DOHH2 (cell line): ENCODE data around the gene PLXNB1.

ENCODE experiments used
- H3F3A ChIP-seq: fragments of 200-600 bp; sonication (generic), shearing (Covaris generic); 2 replicates; pipeline ENCODE4 v1.6.0; 2016; ENCODE audit warnings: antibody characterized with exemption, mild to moderate bottlenecking; ENCODE audit not compliant: control insufficient read depth, insufficient read depth
- H3K27ac ChIP-seq: fragments of 200-600 bp; sonication (generic); 2 replicates; pipeline ENCODE4 v1.5.1; 2014; ENCODE audit warnings: low read depth, mild to moderate bottlenecking, low read length, moderate library complexity
- H3K27me3 ChIP-seq: fragments of 200-600 bp; sonication (generic); 2 replicates; pipeline ENCODE4 v1.6.1; 2014; ENCODE audit warnings: mild to moderate bottlenecking, low read length, mixed read lengths; ENCODE audit not compliant: control insufficient read depth
- H3K36me3 ChIP-seq: fragments of 200-600 bp; sonication (generic); 2 replicates; pipeline ENCODE4 v1.6.1; 2014; ENCODE audit warnings: mild to moderate bottlenecking, low read length, moderate library complexity, mixed read lengths; ENCODE audit not compliant: control insufficient read depth
- H3K4me1 ChIP-seq: fragments of 200-600 bp; sonication (generic); 2 replicates; pipeline ENCODE4 v1.6.1; 2014; ENCODE audit warnings: mild to moderate bottlenecking, low read length, mixed read lengths; ENCODE audit not compliant: control insufficient read depth
- H3K4me2 ChIP-seq: fragments of 200-600 bp; sonication (generic); 2 replicates; pipeline ENCODE4 v1.6.0; 2014; ENCODE audit warnings: mild to moderate bottlenecking, low read length, moderate library complexity
- H3K4me3 ChIP-seq: fragments of 200-600 bp; sonication (generic); 2 replicates; pipeline ENCODE4 v1.5.1; 2014; ENCODE audit warnings: mild to moderate bottlenecking, low read length, mixed read lengths
- H3K79me2 ChIP-seq: fragments of 200-600 bp; sonication (generic); 2 replicates; pipeline ENCODE4 v1.6.1; 2014; ENCODE audit warnings: mild to moderate bottlenecking, low read length, mixed read lengths; ENCODE audit not compliant: control insufficient read depth
- H3K9me2 ChIP-seq: fragments of 200-600 bp; sonication (generic); replicated peaks from 2 replicates; pipeline ENCODE4 v1.6.1; 2014; ENCODE audit warnings: mild to moderate bottlenecking, low read length, mixed read lengths; ENCODE audit not compliant: control insufficient read depth
- H3K9me3 ChIP-seq: fragments of 200-600 bp; sonication (generic); 2 replicates; pipeline ENCODE4 v1.6.1; 2014; ENCODE audit warnings: antibody characterized with exemption, low read length, mixed read lengths; ENCODE audit not compliant: control insufficient read depth, insufficient read depth
- H4K20me1 ChIP-seq: fragments of 200-600 bp; sonication (generic); 2 replicates; pipeline ENCODE4 v1.6.0; 2014; ENCODE audit warnings: low read depth, mild to moderate bottlenecking, antibody characterized with exemption, low read length, moderate library complexity; ENCODE audit not compliant: control insufficient read depth, insufficient read depth
- CTCF ChIP-seq: fragments of 200-600 bp; sonication (generic); IDR thresholded peaks from one replicate; pipeline ENCODE4 v1.5.1; 2014; ENCODE audit warnings: antibody characterized with exemption, mild to moderate bottlenecking, low read depth, low read length; ENCODE audit not compliant: poor library complexity, severe bottlenecking
- EZH2phosphoT487 ChIP-seq: fragments of 200-600 bp; sonication (generic); IDR thresholded peaks from 2 replicates; pipeline ENCODE4 v1.6.1; 2017; ENCODE audit warnings: borderline replicate concordance, mild to moderate bottlenecking, antibody characterized with exemption, low read length, moderate library complexity, mixed read lengths

PLXNB1 gene

GRCh38 chr3:48440590-48440958, 10.7 kb upstream of the PLXNB1 start:
- peaks cover 47% of the 10 kb centered on the region for H3K36me3 ChIP-seq
- H3K9me3 ChIP-seq, result no peaks in the 10 kb centered on the region
- peaks cover 7% of the 10 kb centered on the region for H4K20me1 ChIP-seq
- TF ChIP-seq EZH2phosphoT487 (no peak), CTCF (no peak)
- H3K4me1 ChIP-seq, result peaks cover 46% of the 10 kb centered on the region
- H3K4me3 ChIP-seq, result peak overlapping the region; percentile 99
- H3K4me2 ChIP-seq, result peak overlapping the region; percentile 79
- H3K27ac ChIP-seq, result peak overlapping the region; percentile 75
- H3K79me2 ChIP-seq, result peaks cover 59% of the 10 kb centered on the region
- H3K27me3 ChIP-seq, result no peaks in the 10 kb centered on the region
- peaks cover 35% of the 10 kb centered on the region for H3F3A ChIP-seq
- no peaks in the 10 kb centered on the region for H3K9me2 ChIP-seq

- TF ChIP-seq EZH2phosphoT487 (no peak), CTCF (peak; percentile 23)
- no peaks in the 10 kb centered on the region for H3K9me3 ChIP-seq
- peak within 1 kb of the TSS; percentile 99 for H3K4me3 ChIP-seq
- H3K4me2 ChIP-seq, result peak within 1 kb of the TSS; percentile 79
- peaks cover 30% of the 10 kb centered on the region for H3F3A ChIP-seq
- H4K20me1 ChIP-seq, result peaks cover 7% of the 10 kb centered on the region
- H3K36me3 ChIP-seq, result peaks cover 47% of the 10 kb centered on the region
- H3K27me3 ChIP-seq, result no peaks in the 10 kb centered on the region
- peaks cover 43% of the 10 kb centered on the region for H3K4me1 ChIP-seq
- H3K9me2 ChIP-seq, result no peaks in the 10 kb centered on the region
- peaks cover 65% of the 10 kb centered on the region for H3K79me2 ChIP-seq
- peak within 1 kb of the TSS; percentile 75 for H3K27ac ChIP-seq
Measured at GRCh38 chr3:48439820-48440589, 10.1 kb upstream of the PLXNB1 start, which contains the start of the genes CCDC51 and TMA7. CCDC51 (minus strand) TSS chr3:48440119; CDS start chr3:48435128, 4,991 bp downstream. TMA7 (plus strand) TSS chr3:48440257; CDS start chr3:48440297, 40 bp downstream.

- H3K27ac ChIP-seq, result no peak overlapping the region
- peaks cover 61% of the 10 kb centered on the region for H3K79me2 ChIP-seq
- H3K36me3 ChIP-seq, result peaks cover 50% of the 10 kb centered on the region
- no peaks in the 10 kb centered on the region for H3K9me3 ChIP-seq
- no peak for TF ChIP-seq EZH2phosphoT487
- no peak for TF ChIP-seq CTCF
- H3K9me2 ChIP-seq, result no peaks in the 10 kb centered on the region
- H4K20me1 ChIP-seq, result peaks cover 7% of the 10 kb centered on the region
- peaks cover 17% of the 10 kb centered on the region for H3F3A ChIP-seq
- peaks cover 43% of the 10 kb centered on the region for H3K4me1 ChIP-seq
- H3K4me2 ChIP-seq, result no peak overlapping the region
- H3K27me3 ChIP-seq, result no peaks in the 10 kb centered on the region
- no peak overlapping the region for H3K4me3 ChIP-seq
Measured at GRCh38 chr3:48437812-48438211, 7.9 kb upstream of the PLXNB1 start.
